ENCODE results near the gene EPN2. TPM values are rescaled to one million over a fixed set of nuclear protein-coding genes. Genes with fewer than 3 reads are reported as not detected.

Gene EPN2
- total RNA-seq, 4 donors from 2014 or later = 30.7 to 156 (median 45.1) TPM

DNA sequence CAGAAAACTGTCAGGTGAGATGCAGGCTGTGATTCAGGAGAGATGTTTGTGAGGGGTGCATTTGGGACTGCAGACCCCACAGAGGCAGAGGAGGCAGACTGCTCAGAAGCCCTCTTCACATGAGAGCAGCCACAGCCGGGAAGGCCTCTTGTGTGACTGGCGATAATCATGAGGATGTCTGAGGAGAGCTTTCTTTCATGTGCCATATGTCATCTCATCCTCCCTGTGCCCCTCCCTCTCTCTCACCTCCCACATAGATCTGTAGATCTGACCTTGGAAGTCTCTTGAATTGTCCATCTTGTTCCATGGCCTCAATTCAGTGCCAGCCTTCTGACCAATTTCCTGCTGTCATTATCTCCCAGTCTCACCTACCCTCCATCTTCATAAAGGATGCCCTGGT lies 50.5 kb downstream of the EPN2 start:
- H3K36me3 ChIP-seq = peaks cover 0 to 21% of the 10 kb centered on the region in 2 donors
- no peak for ATAC-seq
- H3K4me3 ChIP-seq = no peak overlapping the region
- H3K9me3 ChIP-seq = no peaks in the 10 kb centered on the region
- H3K27me3 ChIP-seq = no peaks in the 10 kb centered on the region
- peak overlapping the region in 3 of 4 donors; percentile 40 to 71 (median 58) for H3K27ac ChIP-seq
- TF ChIP-seq POLR2AphosphoS5 (IDR thresholded peaks at IDR 0.05) (no peak), POLR2A (IDR thresholded peaks at IDR 0.05) (no peak), EP300 (IDR thresholded peaks at IDR 0.05) (no peak)
- TF ChIP-seq, protein P1, sequence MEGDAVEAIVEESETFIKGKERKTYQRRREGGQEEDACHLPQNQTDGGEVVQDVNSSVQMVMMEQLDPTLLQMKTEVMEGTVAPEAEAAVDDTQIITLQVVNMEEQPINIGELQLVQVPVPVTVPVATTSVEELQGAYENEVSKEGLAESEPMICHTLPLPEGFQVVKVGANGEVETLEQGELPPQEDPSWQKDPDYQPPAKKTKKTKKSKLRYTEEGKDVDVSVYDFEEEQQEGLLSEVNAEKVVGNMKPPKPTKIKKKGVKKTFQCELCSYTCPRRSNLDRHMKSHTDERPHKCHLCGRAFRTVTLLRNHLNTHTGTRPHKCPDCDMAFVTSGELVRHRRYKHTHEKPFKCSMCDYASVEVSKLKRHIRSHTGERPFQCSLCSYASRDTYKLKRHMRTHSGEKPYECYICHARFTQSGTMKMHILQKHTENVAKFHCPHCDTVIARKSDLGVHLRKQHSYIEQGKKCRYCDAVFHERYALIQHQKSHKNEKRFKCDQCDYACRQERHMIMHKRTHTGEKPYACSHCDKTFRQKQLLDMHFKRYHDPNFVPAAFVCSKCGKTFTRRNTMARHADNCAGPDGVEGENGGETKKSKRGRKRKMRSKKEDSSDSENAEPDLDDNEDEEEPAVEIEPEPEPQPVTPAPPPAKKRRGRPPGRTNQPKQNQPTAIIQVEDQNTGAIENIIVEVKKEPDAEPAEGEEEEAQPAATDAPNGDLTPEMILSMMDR (IDR thresholded peaks at IDR 0.05) = no peak
- 83% methylated on average over 1 of the region's 2 CpGs; no CpG with 5 or more reads in 1 of the 2 donors for WGBS, 2 donors (ENCODE audit: low coverage in 1 of 2)
- peaks cover 2 to 93% (median 49%) of the 10 kb centered on the region in 3 donors for H3K4me1 ChIP-seq

DNA sequence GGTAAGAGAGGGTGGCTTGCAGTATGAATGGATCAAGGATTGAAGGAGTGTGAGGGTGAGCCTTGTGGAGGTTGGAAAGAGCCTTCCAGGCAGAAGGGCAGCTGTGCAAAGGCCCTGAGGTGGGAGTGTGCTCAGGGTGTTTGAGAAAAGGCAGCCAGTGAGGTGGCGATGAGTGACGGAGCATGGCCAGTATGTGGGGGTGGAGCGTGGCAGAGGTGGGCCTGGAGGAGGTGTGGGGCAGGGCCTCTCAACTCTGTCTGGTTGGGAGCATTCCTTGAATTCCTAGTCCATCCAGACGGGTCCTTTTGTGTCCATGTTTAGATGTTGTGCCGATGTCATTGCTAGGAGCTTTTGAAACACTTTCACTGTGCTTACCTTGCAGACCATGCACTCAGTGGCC lies 51.3 kb downstream of the EPN2 start:
- ATAC-seq = no peak

DNA sequence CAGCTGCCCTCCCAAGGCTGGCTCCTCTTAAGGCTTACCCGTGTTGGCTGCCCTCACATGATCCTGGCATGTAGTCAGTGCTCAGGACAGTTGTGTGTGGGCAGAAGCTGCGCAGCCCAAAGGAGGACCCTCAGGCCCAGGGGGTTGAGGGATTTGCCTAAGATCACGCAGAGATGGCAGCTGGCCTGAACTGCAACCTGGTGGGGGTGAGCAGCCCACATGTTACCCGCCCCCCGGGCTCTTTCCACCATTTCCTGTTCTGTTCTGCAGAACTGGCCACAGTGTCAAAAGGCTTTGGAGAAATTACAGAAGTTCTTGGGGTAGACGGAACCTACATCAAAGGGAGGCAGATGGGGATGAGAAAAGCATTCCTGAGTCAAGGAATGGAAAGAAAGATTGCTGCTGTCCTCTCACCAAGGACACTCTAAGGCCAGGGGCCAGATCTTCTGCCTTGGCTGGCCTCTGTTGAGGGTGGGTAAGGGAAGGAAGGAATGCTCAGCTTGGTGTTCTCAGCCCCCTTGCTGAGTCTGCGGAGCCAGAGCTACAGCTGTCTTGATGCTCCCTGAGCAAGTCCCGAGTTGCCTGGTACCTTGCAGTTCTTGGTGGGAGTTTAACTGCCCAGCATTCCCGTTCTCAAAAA lies 53.0 kb downstream of the EPN2 start:
- Histone ChIP-seq H3K4me3 (no peak overlapping the region), H3K27ac (peak overlapping the region in 3 of 4 donors; percentile 47 to 63 (median 49)), H3K36me3 (peaks cover 0 to 9% of the 10 kb centered on the region in 2 donors), H3K9me3 (no peaks in the 10 kb centered on the region), H3K4me1 (peaks cover 2 to 77% (median 39%) of the 10 kb centered on the region in 3 donors), H3K27me3 (no peaks in the 10 kb centered on the region)
- whole genome bisulfite sequencing, 2 donors (ENCODE audit: low coverage in 1 of 2) = 58 to 81% methylated on average over 3 of the region's 9 CpGs
- ATAC-seq = peak; percentile 21
- no peak for TF ChIP-seq POLR2A (IDR thresholded peaks at IDR 0.05)
- TF ChIP-seq, protein P1 (IDR thresholded peaks at IDR 0.05) = no peak
- no peak for TF ChIP-seq POLR2AphosphoS5 (IDR thresholded peaks at IDR 0.05)
- TF ChIP-seq EP300 (IDR thresholded peaks at IDR 0.05) = no peak

More for the DNA sequence above, 51.3 kb downstream of the EPN2 start:
- Histone ChIP-seq H3K4me1 (peaks cover 2 to 94% (median 49%) of the 10 kb centered on the region in 3 donors), H3K27ac (peak overlapping the region in 2 of 4 donors; percentile 58 to 71), H3K9me3 (no peaks in the 10 kb centered on the region), H3K36me3 (peaks cover 0 to 13% of the 10 kb centered on the region in 2 donors), H3K4me3 (no peak overlapping the region), H3K27me3 (no peaks in the 10 kb centered on the region)
- TF ChIP-seq POLR2A (IDR thresholded peaks at IDR 0.05) (no peak), POLR2AphosphoS5 (IDR thresholded peaks at IDR 0.05) (no peak), EP300 (IDR thresholded peaks at IDR 0.05) (no peak)
- TF ChIP-seq, protein P1 (IDR thresholded peaks at IDR 0.05) = no peak
- 56 to 67% methylated on average over 3 to 5 of the region's 5 CpGs for WGBS, 2 donors (ENCODE audit: low coverage in 1 of 2)

DNA sequence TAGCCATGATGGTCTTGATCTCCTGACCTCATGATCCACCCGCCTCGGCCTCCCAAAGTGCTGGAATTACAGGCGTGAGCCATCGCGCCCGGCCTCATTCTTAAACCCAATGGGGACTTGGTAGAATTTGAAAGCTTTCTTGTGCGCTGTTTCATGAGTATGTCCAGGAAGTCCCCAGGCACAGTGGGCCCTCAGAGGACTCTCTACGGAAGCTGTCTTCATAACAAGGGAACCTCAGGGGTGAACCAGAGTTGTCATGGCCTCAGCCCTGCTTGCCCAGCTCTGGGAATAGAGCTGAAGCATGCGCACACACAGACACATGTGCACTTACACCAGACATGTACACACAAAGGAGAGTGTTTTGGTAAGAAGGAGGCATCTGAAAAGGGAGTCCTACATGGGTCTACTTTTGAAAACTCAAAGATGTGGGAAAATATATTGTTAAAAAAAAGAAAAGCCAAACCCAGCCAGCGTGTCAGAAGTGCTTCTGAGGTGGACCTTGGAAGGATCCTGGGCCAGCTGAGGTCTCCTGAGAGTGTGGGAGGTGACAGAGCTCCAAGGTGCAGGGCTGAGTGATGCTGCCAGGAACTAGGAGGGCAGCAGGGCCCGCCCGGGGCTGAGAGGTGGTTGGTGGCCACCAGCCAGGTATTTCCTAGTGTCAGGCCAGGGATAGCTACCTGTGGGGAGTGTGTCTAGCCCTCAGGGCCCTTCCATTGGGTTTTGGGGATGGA lies 54.6 kb downstream of the EPN2 start:
- WGBS, 2 donors (ENCODE audit: low coverage in 1 of 2) = 67 to 79% methylated on average over 4 of the region's 12 CpGs
- Histone ChIP-seq H3K27ac (peak overlapping the region in 1 of 4 donors; percentile 31), H3K9me3 (no peaks in the 10 kb centered on the region), H3K36me3 (peaks cover 0 to 9% of the 10 kb centered on the region in 2 donors), H3K4me3 (no peak overlapping the region), H3K4me1 (peaks cover 2 to 71% (median 26%) of the 10 kb centered on the region in 3 donors), H3K27me3 (no peaks in the 10 kb centered on the region)
- TF ChIP-seq POLR2A (IDR thresholded peaks at IDR 0.05) = no peak
- TF ChIP-seq, protein P1 (IDR thresholded peaks at IDR 0.05) = no peak
- TF ChIP-seq EP300 (IDR thresholded peaks at IDR 0.05) = no peak
- TF ChIP-seq POLR2AphosphoS5 (IDR thresholded peaks at IDR 0.05) = no peak
- no peak for ATAC-seq
